GM23338 (cell line): Measurements from ENCODE around the gene ITIH4. TPM values are rescaled to one million over a fixed set of nuclear protein-coding genes. Genes with fewer than 3 reads are reported as not detected.

Source experiments
- ATAC-seq: fragments of 200-7000 bp; cut with Tn5 transposase; 3 replicates; pipeline ENCODE4 v1.9.1; 2020
- DNase-seq: peaks from one replicate; pipeline ENCODE4 v3.0.0-alpha.2; 2015; ENCODE audit warnings: low spot score
- H2AFZ ChIP-seq: fragments of 200-600 bp; sonication (generic); 2 replicates; pipeline ENCODE4 v1.8.0; 2016; ENCODE audit warnings: antibody characterized with exemption, mild to moderate bottlenecking, moderate library complexity
- H3F3A ChIP-seq: fragments of 200-600 bp; sonication (generic); replicated peaks from 2 replicates; pipeline ENCODE4 v1.8.0; 2017; ENCODE audit warnings: antibody characterized with exemption, mixed run types, low read depth
- H3K27ac ChIP-seq: fragments of 200-600 bp; sonication (generic); 2 replicates; pipeline ENCODE4 v1.6.1; 2016; ENCODE audit warnings: low read depth
- H3K27me3 ChIP-seq: fragments of 200-600 bp; sonication (generic); 2 replicates; pipeline ENCODE4 v1.8.0; 2016; ENCODE audit warnings: mild to moderate bottlenecking, mixed run types, moderate library complexity; ENCODE audit not compliant: insufficient read depth
- H3K36me3 ChIP-seq: fragments of 200-600 bp; sonication (generic); 2 replicates; pipeline ENCODE4 v1.8.0; 2016; ENCODE audit warnings: mild to moderate bottlenecking; ENCODE audit not compliant: insufficient read depth
- H3K4me1 ChIP-seq: fragments of 200-600 bp; sonication (generic); 2 replicates; pipeline ENCODE4 v1.8.0; 2016; ENCODE audit warnings: mild to moderate bottlenecking, moderate library complexity; ENCODE audit not compliant: insufficient read depth
- H3K4me2 ChIP-seq: fragments of 200-600 bp; sonication (generic); 2 replicates; pipeline ENCODE4 v1.7.1; 2017; ENCODE audit warnings: mixed run types
- H3K4me3 ChIP-seq: fragments of 200-600 bp; sonication (generic); 2 replicates; pipeline ENCODE4 v1.6.1; 2016; ENCODE audit warnings: mixed run types
- H3K79me2 ChIP-seq: fragments of 200-600 bp; sonication (generic); replicated peaks from 2 replicates; pipeline ENCODE4 v1.8.0; 2017; ENCODE audit warnings: mild to moderate bottlenecking; ENCODE audit not compliant: insufficient read depth
- H3K9me2 ChIP-seq: fragments of 200-600 bp; sonication (generic); 2 replicates; pipeline ENCODE4 v1.8.0; 2017; ENCODE audit not compliant: insufficient read depth
- H4K20me1 ChIP-seq: fragments of 200-600 bp; sonication (generic); replicated peaks from 2 replicates; pipeline ENCODE4 v1.8.0; 2017; ENCODE audit warnings: mild to moderate bottlenecking; ENCODE audit not compliant: insufficient read depth
- H3K27ac Mint-ChIP-seq: 2 replicates; pipeline ENCODE4 v1.8.0; 2020; ENCODE audit warnings: inconsistent platforms, mild to moderate bottlenecking, moderate library complexity, mixed read lengths
- H3K27me3 Mint-ChIP-seq: 3 replicates; pipeline ENCODE4 v1.8.0; 2022; ENCODE audit warnings: low read depth, mild to moderate bottlenecking, moderate library complexity, mixed read lengths, inconsistent platforms; ENCODE audit not compliant: insufficient read depth, poor library complexity
- H3K36me3 Mint-ChIP-seq: 3 replicates; pipeline ENCODE4 v1.8.0; 2021; ENCODE audit warnings: low read depth, mild to moderate bottlenecking, inconsistent platforms, moderate library complexity, mixed read lengths
- H3K4me1 Mint-ChIP-seq: 3 replicates; pipeline ENCODE4 v1.8.0; 2020; ENCODE audit warnings: mild to moderate bottlenecking, inconsistent platforms, mixed read lengths
- H3K4me3 Mint-ChIP-seq: 3 replicates; pipeline ENCODE4 v1.8.0; 2021; ENCODE audit warnings: moderate library complexity, mild to moderate bottlenecking, inconsistent platforms, mixed read lengths
- H3K9me3 Mint-ChIP-seq: 3 replicates; pipeline ENCODE4 v1.8.0; 2020; ENCODE audit warnings: moderate library complexity, mild to moderate bottlenecking, inconsistent platforms, mixed read lengths
- CREB1 ChIP-seq: fragments of 250-450 bp; sonication (Bioruptor Pico); IDR thresholded peaks from 2 replicates; pipeline ENCODE4 v1.5.0; 2020; ENCODE audit warnings: low read depth, mild to moderate bottlenecking, moderate library complexity
- ETS1 ChIP-seq: IDR thresholded peaks from 2 replicates; pipeline ENCODE4 v1.6.1; 2016; ENCODE audit warnings: antibody characterized with exemption
- EZH2 ChIP-seq: fragments of 200-600 bp; sonication (generic); IDR thresholded peaks from one replicate; pipeline ENCODE4 v1.8.0; 2017; ENCODE audit warnings: antibody characterized with exemption, mild to moderate bottlenecking, low read depth; ENCODE audit not compliant: unreplicated experiment
- EZH2phosphoT487 ChIP-seq: fragments of 200-600 bp; sonication (generic); IDR thresholded peaks from one replicate; pipeline ENCODE4 v1.8.1; 2018; ENCODE audit warnings: antibody characterized with exemption; ENCODE audit not compliant: unreplicated experiment
- JUNB ChIP-seq: IDR thresholded peaks from one replicate; pipeline ENCODE4 v1.6.1; 2016; ENCODE audit warnings: antibody characterized with exemption; ENCODE audit not compliant: unreplicated experiment
- NANOG ChIP-seq: IDR thresholded peaks from 2 replicates; pipeline ENCODE4 v1.6.1; 2016; ENCODE audit warnings: antibody characterized with exemption, borderline replicate concordance
- POLR2AphosphoS5 ChIP-seq: IDR thresholded peaks from 2 replicates; pipeline ENCODE4 v1.6.1; 2016; ENCODE audit warnings: antibody characterized with exemption, low read depth
- REST ChIP-seq: IDR thresholded peaks from one replicate; pipeline ENCODE4 v1.6.1; 2018; ENCODE audit warnings: antibody characterized with exemption; ENCODE audit not compliant: unreplicated experiment
- STAT1 ChIP-seq: IDR thresholded peaks from one replicate; pipeline ENCODE4 v1.6.1; 2016; ENCODE audit warnings: antibody characterized with exemption; ENCODE audit not compliant: unreplicated experiment
- ZNF114 ChIP-seq: fragments of 250-450 bp; sonication (Bioruptor Pico); IDR thresholded peaks from 2 replicates; pipeline ENCODE4 v1.5.0; 2020; ENCODE audit warnings: mild to moderate bottlenecking, moderate library complexity
- ZNF331 ChIP-seq: fragments of 250-450 bp; sonication (Bioruptor Pico); IDR thresholded peaks from 2 replicates; pipeline ENCODE4 v1.5.0; 2020; ENCODE audit warnings: low read depth, mild to moderate bottlenecking, moderate library complexity
- polyA plus RNA-seq: library from polyadenylated mRNA; unstranded; fragments of >200 nt; fragmentation: Nextera tagmentation; extraction: Ambion mirVana; gene quantifications from 2 replicates; pipeline ENCODE4 v1.2.1, GENCODE V29; 2016
- total RNA-seq: library from RNA; depleted of rRNA; stranded (reverse); fragments of >200 nt; shearing (Covaris generic); gene quantifications from 2 replicates; pipeline ENCODE4 v1.2.3, GENCODE V29; 2014
- TF ChIP-seq, protein P1 (sequence below), 2 experiments: fragments of 200-600 bp in 1 of 2; sonication (generic) in 1 of 2; conservative IDR thresholded peaks; 2 replicates each; pipeline versions ENCODE4 v1.5.1 to v1.6.1; 2016 to 2017; ENCODE audit warnings: antibody characterized with exemption in 2 of 2, low read depth in 2 of 2, mild to moderate bottlenecking in 2 of 2, moderate library complexity in 1 of 2
- TF ChIP-seq, protein P2 (sequence below): fragments of 250-450 bp; sonication (Bioruptor Pico); IDR thresholded peaks from 2 replicates; pipeline ENCODE4 v1.5.0; 2020; ENCODE audit warnings: mild to moderate bottlenecking, moderate library complexity

The ITIH4 gene
- total and polyA plus RNA-seq, 2 experiments from 2014 or later: 0.82 to 1.4 TPM

DNA sequence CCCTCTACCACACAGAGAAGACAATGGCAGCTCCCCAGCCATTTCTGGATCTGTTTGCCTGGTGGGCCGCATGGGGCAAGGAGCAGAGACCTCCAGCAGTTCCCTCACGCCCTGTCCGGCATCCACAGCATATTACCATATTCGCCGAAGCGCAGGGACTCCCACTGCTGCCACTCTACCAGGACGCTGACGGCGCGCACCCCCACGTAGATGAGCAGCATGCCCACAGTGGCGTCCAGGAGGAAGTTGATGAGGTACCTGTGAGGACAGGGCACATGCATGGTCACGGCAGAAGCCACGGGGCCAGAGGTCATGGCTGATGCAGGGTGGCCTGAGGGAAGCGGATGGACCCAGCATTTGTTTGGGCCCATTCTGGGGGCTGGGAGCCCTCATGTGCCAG is 19.2 kb upstream of the ITIH4 start (continued):
- TF ChIP-seq, protein P1, sequence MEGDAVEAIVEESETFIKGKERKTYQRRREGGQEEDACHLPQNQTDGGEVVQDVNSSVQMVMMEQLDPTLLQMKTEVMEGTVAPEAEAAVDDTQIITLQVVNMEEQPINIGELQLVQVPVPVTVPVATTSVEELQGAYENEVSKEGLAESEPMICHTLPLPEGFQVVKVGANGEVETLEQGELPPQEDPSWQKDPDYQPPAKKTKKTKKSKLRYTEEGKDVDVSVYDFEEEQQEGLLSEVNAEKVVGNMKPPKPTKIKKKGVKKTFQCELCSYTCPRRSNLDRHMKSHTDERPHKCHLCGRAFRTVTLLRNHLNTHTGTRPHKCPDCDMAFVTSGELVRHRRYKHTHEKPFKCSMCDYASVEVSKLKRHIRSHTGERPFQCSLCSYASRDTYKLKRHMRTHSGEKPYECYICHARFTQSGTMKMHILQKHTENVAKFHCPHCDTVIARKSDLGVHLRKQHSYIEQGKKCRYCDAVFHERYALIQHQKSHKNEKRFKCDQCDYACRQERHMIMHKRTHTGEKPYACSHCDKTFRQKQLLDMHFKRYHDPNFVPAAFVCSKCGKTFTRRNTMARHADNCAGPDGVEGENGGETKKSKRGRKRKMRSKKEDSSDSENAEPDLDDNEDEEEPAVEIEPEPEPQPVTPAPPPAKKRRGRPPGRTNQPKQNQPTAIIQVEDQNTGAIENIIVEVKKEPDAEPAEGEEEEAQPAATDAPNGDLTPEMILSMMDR (conservative IDR thresholded peaks at IDR 0.05; ENCODE audit: low read depth in 2 of 2): no peak
- TF ChIP-seq CREB1 (CRISPR knock-in tag): no peak
- no peak for TF ChIP-seq STAT1
- TF ChIP-seq POLR2AphosphoS5: no peak
- no peak for TF ChIP-seq ETS1
- TF ChIP-seq JUNB: no peak
- no peak for TF ChIP-seq ZNF331
- no peak for TF ChIP-seq ZNF114

- no peak overlapping the region for H2AFZ ChIP-seq
- no peaks in the 10 kb centered on the region for H3K9me3 Mint-ChIP-seq
- 0 out of 2 replicates have a peak, but pooled peaks cover 3% of the 10 kb centered on the region for H3K36me3 ChIP-seq
- H3K4me1 Mint-ChIP-seq: peaks cover 6% of the 10 kb centered on the region
- H3K27me3 ChIP-seq: no peaks in the 10 kb centered on the region
- peaks cover 32% of the 10 kb centered on the region for H3K36me3 Mint-ChIP-seq
- peaks cover 3% of the 10 kb centered on the region for H3K27me3 Mint-ChIP-seq
- no peak for DNase-seq
- H3K9me2 ChIP-seq: no peaks in the 10 kb centered on the region
- ATAC-seq: no peak
- H3F3A ChIP-seq: no peaks in the 10 kb centered on the region
- no peaks in the 10 kb centered on the region for H3K79me2 ChIP-seq
- H4K20me1 ChIP-seq: peaks cover 2% of the 10 kb centered on the region; the same call in 1 of the 2 replicates
- H3K4me3 ChIP-seq: no peak overlapping the region
- H3K4me3 Mint-ChIP-seq: no peak overlapping the region
- H3K4me2 ChIP-seq: no peak overlapping the region
- H3K27ac ChIP-seq: no peak overlapping the region
- no peak overlapping the region for H3K27ac Mint-ChIP-seq
- H3K4me1 ChIP-seq: 0 out of 2 replicates have a peak, but pooled peaks cover 4% of the 10 kb centered on the region
- TF ChIP-seq NANOG: no peak
- TF ChIP-seq ZNF114: no peak
- TF ChIP-seq EZH2: no peak
- TF ChIP-seq REST: no peak
- no peak for TF ChIP-seq EZH2phosphoT487
- TF ChIP-seq CREB1 (CRISPR knock-in tag): no peak
- TF ChIP-seq, protein P2, sequence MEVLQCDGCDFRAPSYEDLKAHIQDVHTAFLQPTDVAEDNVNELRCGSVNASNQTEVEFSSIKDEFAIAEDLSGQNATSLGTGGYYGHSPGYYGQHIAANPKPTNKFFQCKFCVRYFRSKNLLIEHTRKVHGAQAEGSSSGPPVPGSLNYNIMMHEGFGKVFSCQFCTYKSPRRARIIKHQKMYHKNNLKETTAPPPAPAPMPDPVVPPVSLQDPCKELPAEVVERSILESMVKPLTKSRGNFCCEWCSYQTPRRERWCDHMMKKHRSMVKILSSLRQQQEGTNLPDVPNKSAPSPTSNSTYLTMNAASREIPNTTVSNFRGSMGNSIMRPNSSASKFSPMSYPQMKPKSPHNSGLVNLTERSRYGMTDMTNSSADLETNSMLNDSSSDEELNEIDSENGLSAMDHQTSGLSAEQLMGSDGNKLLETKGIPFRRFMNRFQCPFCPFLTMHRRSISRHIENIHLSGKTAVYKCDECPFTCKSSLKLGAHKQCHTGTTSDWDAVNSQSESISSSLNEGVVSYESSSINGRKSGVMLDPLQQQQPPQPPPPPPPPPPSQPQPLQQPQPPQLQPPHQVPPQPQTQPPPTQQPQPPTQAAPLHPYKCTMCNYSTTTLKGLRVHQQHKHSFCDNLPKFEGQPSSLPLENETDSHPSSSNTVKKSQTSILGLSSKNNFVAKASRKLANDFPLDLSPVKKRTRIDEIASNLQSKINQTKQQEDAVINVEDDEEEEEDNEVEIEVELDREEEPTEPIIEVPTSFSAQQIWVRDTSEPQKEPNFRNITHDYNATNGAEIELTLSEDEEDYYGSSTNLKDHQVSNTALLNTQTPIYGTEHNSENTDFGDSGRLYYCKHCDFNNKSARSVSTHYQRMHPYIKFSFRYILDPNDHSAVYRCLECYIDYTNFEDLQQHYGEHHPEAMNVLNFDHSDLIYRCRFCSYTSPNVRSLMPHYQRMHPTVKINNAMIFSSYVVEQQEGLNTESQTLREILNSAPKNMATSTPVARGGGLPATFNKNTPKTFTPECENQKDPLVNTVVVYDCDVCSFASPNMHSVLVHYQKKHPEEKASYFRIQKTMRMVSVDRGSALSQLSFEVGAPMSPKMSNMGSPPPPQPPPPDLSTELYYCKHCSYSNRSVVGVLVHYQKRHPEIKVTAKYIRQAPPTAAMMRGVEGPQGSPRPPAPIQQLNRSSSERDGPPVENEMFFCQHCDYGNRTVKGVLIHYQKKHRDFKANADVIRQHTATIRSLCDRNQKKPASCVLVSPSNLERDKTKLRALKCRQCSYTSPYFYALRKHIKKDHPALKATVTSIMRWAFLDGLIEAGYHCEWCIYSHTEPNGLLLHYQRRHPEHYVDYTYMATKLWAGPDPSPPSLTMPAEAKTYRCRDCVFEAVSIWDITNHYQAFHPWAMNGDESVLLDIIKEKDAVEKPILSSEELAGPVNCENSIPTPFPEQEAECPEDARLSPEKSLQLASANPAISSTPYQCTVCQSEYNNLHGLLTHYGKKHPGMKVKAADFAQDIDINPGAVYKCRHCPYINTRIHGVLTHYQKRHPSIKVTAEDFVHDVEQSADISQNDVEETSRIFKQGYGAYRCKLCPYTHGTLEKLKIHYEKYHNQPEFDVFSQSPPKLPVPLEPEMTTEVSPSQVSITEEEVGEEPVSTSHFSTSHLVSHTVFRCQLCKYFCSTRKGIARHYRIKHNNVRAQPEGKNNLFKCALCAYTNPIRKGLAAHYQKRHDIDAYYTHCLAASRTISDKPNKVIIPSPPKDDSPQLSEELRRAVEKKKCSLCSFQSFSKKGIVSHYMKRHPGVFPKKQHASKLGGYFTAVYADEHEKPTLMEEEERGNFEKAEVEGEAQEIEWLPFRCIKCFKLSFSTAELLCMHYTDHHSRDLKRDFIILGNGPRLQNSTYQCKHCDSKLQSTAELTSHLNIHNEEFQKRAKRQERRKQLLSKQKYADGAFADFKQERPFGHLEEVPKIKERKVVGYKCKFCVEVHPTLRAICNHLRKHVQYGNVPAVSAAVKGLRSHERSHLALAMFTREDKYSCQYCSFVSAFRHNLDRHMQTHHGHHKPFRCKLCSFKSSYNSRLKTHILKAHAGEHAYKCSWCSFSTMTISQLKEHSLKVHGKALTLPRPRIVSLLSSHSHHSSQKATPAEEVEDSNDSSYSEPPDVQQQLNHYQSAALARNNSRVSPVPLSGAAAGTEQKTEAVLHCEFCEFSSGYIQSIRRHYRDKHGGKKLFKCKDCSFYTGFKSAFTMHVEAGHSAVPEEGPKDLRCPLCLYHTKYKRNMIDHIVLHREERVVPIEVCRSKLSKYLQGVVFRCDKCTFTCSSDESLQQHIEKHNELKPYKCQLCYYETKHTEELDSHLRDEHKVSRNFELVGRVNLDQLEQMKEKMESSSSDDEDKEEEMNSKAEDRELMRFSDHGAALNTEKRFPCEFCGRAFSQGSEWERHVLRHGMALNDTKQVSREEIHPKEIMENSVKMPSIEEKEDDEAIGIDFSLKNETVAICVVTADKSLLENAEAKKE (CRISPR knock-in tag): no peak
- no peak for TF ChIP-seq JUNB
- no peak for TF ChIP-seq POLR2AphosphoS5
Observed at GRCh38 chr3:52848617-52849016, 18.1 kb upstream of the ITIH4 start.
